A673 (cell line): ENCODE measurements around the gene PLEKHB2. TPM values are rescaled to one million over a fixed set of nuclear protein-coding genes. Genes with fewer than 3 reads are reported as not detected.

Source experiments
- BruUV-seq: library from RNA; stranded (reverse); fragments of 400-500 nt; replicated peaks from 2 replicates; lab custom pipeline; 2021; lab: Mats Ljungman, UMichigan
- CTCF ChIA-PET: fragments of 300-600 bp; sonication (Branson Sonifier 250); formaldehyde crosslinking; loops from one replicate; lab custom pipeline; 2022; ENCODE audit warnings: antibody characterized with exemption; lab: Charles Lee
- POLR2A ChIA-PET: fragments of 300-600 bp; sonication (Branson Sonifier 250); formaldehyde crosslinking; loops from one replicate; lab custom pipeline; 2022; ENCODE audit warnings: antibody characterized with exemption; ENCODE audit not compliant: low non-redundant PET; lab: Charles Lee
- DNase-seq: peaks from one replicate; pipeline ENCODE4 v3.0.0-alpha.2; 2015; ENCODE audit warnings: low spot score
- H3K27ac ChIP-seq: fragments of 200-600 bp; sonication (generic); 2 replicates; pipeline ENCODE4 v1.5.1; 2016; ENCODE audit warnings: mixed run types, low read depth, mild to moderate bottlenecking, mixed read lengths, antibody characterized with exemption, low read length; ENCODE audit not compliant: poor library complexity, severe bottlenecking
- H3K27me3 ChIP-seq: fragments of 200-600 bp; sonication (generic); replicated peaks from 2 replicates; pipeline ENCODE4 v1.6.1; 2017; ENCODE audit warnings: mixed run types, low read depth, mild to moderate bottlenecking, mixed read lengths, antibody characterized with exemption, low read length; ENCODE audit not compliant: insufficient read depth, poor library complexity
- H3K36me3 ChIP-seq: fragments of 200-600 bp; sonication (generic); 2 replicates; pipeline ENCODE4 v1.6.1; 2016; ENCODE audit warnings: mixed run types, mild to moderate bottlenecking, mixed read lengths, antibody characterized with exemption, low read length; ENCODE audit not compliant: insufficient read depth, poor library complexity, severe bottlenecking
- H3K4me1 ChIP-seq: fragments of 200-600 bp; sonication (generic); 2 replicates; pipeline ENCODE4 v1.6.1; 2017; ENCODE audit warnings: mixed run types, mild to moderate bottlenecking, mixed read lengths, antibody characterized with exemption, low read length; ENCODE audit not compliant: insufficient read depth, poor library complexity, severe bottlenecking
- H3K4me3 ChIP-seq: fragments of 200-600 bp; sonication (generic); 2 replicates; pipeline ENCODE4 v1.5.1; 2016; ENCODE audit warnings: low read depth, mixed run types, mild to moderate bottlenecking, mixed read lengths, low read length; ENCODE audit not compliant: poor library complexity, severe bottlenecking
- H3K9me3 ChIP-seq: fragments of 200-600 bp; sonication (generic); 2 replicates; pipeline ENCODE4 v1.6.1; 2016; ENCODE audit warnings: mixed run types, low read depth, mild to moderate bottlenecking, mixed read lengths, antibody characterized with exemption, low read length; ENCODE audit not compliant: poor library complexity, severe bottlenecking
- EZH2 ChIP-seq: fragments of 200-600 bp; sonication (generic); IDR thresholded peaks from 2 replicates; pipeline ENCODE4 v1.6.1; 2017; ENCODE audit warnings: borderline replicate concordance, low read depth, mild to moderate bottlenecking, mixed read lengths, antibody characterized with exemption, low read length; ENCODE audit not compliant: poor library complexity, severe bottlenecking
- intact Hi-C: fragments of 100-400 bp; cut with micrococcal nuclease; formaldehyde crosslinking; loops from one replicate; pipeline ENCODE4 v1.10.0; 2022; ENCODE audit not compliant: unreplicated experiment
- total RNA-seq: library from RNA; stranded (reverse); gene quantifications from 2 replicates; pipeline ENCODE4 v1.2.3, GENCODE V29; 2021
- TF ChIP-seq, protein P1 (sequence below): fragments of 300-800, 200-600 bp; sonication (generic); conservative IDR thresholded peaks from 2 replicates; pipeline ENCODE4 v1.5.1; 2017; ENCODE audit warnings: low read depth, mild to moderate bottlenecking, antibody characterized with exemption, low read length, moderate library complexity, mixed read lengths

PLEKHB2 gene
- total RNA-seq, 1 experiment from 2014 or later, result 63.8 TPM

- peaks cover 8% of the 10 kb centered on the region for H3K36me3 ChIP-seq
- no peaks in the 10 kb centered on the region for H3K27me3 ChIP-seq
- POLR2A ChIA-PET, result no interaction called here
- intact Hi-C loops, result no loop called here
- TF ChIP-seq EZH2, result no peak
- TF ChIP-seq, protein P1, sequence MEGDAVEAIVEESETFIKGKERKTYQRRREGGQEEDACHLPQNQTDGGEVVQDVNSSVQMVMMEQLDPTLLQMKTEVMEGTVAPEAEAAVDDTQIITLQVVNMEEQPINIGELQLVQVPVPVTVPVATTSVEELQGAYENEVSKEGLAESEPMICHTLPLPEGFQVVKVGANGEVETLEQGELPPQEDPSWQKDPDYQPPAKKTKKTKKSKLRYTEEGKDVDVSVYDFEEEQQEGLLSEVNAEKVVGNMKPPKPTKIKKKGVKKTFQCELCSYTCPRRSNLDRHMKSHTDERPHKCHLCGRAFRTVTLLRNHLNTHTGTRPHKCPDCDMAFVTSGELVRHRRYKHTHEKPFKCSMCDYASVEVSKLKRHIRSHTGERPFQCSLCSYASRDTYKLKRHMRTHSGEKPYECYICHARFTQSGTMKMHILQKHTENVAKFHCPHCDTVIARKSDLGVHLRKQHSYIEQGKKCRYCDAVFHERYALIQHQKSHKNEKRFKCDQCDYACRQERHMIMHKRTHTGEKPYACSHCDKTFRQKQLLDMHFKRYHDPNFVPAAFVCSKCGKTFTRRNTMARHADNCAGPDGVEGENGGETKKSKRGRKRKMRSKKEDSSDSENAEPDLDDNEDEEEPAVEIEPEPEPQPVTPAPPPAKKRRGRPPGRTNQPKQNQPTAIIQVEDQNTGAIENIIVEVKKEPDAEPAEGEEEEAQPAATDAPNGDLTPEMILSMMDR, result no peak
- H3K27ac ChIP-seq, result no peak overlapping the region
- CTCF ChIA-PET, result no interaction called here
- H3K4me1 ChIP-seq, result no peaks in the 10 kb centered on the region
- H3K4me3 ChIP-seq, result no peak overlapping the region
- no peaks in the 10 kb centered on the region for H3K9me3 ChIP-seq
- no TSS peak for BruUV-seq
- DNase-seq, result no peak
These were observed 15.7 kb downstream of the PLEKHB2 start for GRCh38 chr2:131120815-131121317.

DNA sequence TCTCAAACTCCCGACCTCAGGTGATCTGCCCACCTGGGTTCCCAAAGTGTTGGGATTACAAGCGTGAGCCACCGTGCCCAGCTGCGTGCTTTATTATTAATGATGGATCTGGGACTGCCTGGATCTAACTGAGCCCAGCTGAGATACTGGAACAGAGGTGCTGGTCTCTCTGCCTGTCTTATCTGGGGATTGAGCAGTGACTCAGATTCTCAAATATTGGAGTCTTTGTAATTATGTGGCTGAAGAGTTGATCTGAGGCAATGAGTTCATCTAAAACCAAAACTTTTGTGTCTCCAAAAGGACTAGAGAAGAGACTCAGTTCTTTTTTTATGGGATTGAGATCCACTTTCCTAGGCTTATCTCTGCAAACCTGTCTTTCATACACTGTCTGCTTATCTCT lies 16.3 kb downstream of the PLEKHB2 start:
- Histone ChIP-seq H3K4me3 (no peak overlapping the region), H3K9me3 (no peaks in the 10 kb centered on the region), H3K27me3 (no peaks in the 10 kb centered on the region), H3K27ac (no peak overlapping the region), H3K36me3 (peaks cover 8% of the 10 kb centered on the region), H3K4me1 (no peaks in the 10 kb centered on the region)
- intact Hi-C loops, result no loop called here
- ChIA-PET CTCF (no interaction called here), POLR2A (no interaction called here)
- DNase-seq, result no peak
- BruUV-seq, result no TSS peak
- no peak for TF ChIP-seq EZH2
- TF ChIP-seq, protein P1, result no peak

GRCh38 chr2:131122496-131122895 lies 17.4 kb downstream of the PLEKHB2 start:
- Histone ChIP-seq H3K27me3 (no peaks in the 10 kb centered on the region), H3K27ac (no peak overlapping the region), H3K36me3 (peaks cover 16% of the 10 kb centered on the region), H3K4me3 (no peak overlapping the region), H3K9me3 (no peaks in the 10 kb centered on the region), H3K4me1 (no peaks in the 10 kb centered on the region)
- no peak for TF ChIP-seq EZH2
- TF ChIP-seq, protein P1, result no peak
- intact Hi-C loops, result no loop called here
- ChIA-PET CTCF (no interaction called here), POLR2A (no interaction called here)
- no TSS peak for BruUV-seq
- no peak for DNase-seq
